Measurements from ENCODE around the gene C11orf54. TPM values are rescaled to one million over a fixed set of nuclear protein-coding genes. Genes with fewer than 3 reads are reported as not detected.
"Not testable (repeated sequence)": the region's sequence is repeated elsewhere in the genome, so short reads cannot be mapped to it uniquely, and the experiment has no call there.

Gene C11orf54
- total RNA-seq, 1 donor from 2014 or later, result 50.0 TPM

- Mint-ChIP-seq H3K36me3 (ENCODE audit: insufficient read depth) (peaks cover 25% of the 10 kb centered on the region), H3K9me3 (ENCODE audit: low read depth) (no peaks in the 10 kb centered on the region), H3K4me1 (ENCODE audit: low read depth) (peaks cover 54% of the 10 kb centered on the region), H3K27ac (peak overlapping the region; percentile 100), H3K4me3 (ENCODE audit: low read depth) (peak overlapping the region; percentile 97), H3K27me3 (no peaks in the 10 kb centered on the region)
- no peak for TF ChIP-seq CTCF (IDR thresholded peaks at IDR 0.05; ENCODE audit: unreplicated experiment)
- no peak for DNase-seq (ENCODE audit: low spot score, unreplicated experiment)
Observed at GRCh38 chr11:93740031-93740729, 1.3 kb upstream of the C11orf54 start.

- TF ChIP-seq CTCF (IDR thresholded peaks at IDR 0.05; ENCODE audit: unreplicated experiment), result no peak
- Mint-ChIP-seq H3K36me3 (ENCODE audit: insufficient read depth) (peaks cover 23% of the 10 kb centered on the region), H3K4me3 (ENCODE audit: low read depth) (peak overlapping the region; percentile 97), H3K4me1 (ENCODE audit: low read depth) (peaks cover 58% of the 10 kb centered on the region), H3K27ac (peak overlapping the region; percentile 100), H3K9me3 (ENCODE audit: low read depth) (no peaks in the 10 kb centered on the region), H3K27me3 (no peaks in the 10 kb centered on the region)
- DNase-seq (ENCODE audit: low spot score, unreplicated experiment), result no peak
Observed at GRCh38 chr11:93740730-93741093, 760 bp upstream of the C11orf54 start.

GRCh38 chr11:93741882-93742226 lies 382 bp downstream of the C11orf54 start:
- Mint-ChIP-seq H3K4me1 (ENCODE audit: low read depth) (peaks cover 65% of the 10 kb centered on the region), H3K27me3 (no peaks in the 10 kb centered on the region), H3K36me3 (ENCODE audit: insufficient read depth) (peaks cover 17% of the 10 kb centered on the region), H3K4me3 (ENCODE audit: low read depth) (peak overlapping the region; percentile 97), H3K9me3 (ENCODE audit: low read depth) (no peaks in the 10 kb centered on the region), H3K27ac (peak overlapping the region; percentile 100)
- DNase-seq (ENCODE audit: low spot score, unreplicated experiment), result no peak
- TF ChIP-seq CTCF (IDR thresholded peaks at IDR 0.05; ENCODE audit: unreplicated experiment), result no peak

- Mint-ChIP-seq H3K4me3 (ENCODE audit: low read depth) (peak overlapping the region; percentile 97), H3K27ac (peak overlapping the region; percentile 86), H3K4me1 (ENCODE audit: low read depth) (peaks cover 61% of the 10 kb centered on the region), H3K36me3 (ENCODE audit: insufficient read depth) (peaks cover 15% of the 10 kb centered on the region), H3K27me3 (no peaks in the 10 kb centered on the region), H3K9me3 (ENCODE audit: low read depth) (no peaks in the 10 kb centered on the region)
- no peak for DNase-seq (ENCODE audit: low spot score, unreplicated experiment)
- no peak for TF ChIP-seq CTCF (IDR thresholded peaks at IDR 0.05; ENCODE audit: unreplicated experiment)
Observed at GRCh38 chr11:93743291-93743690, 1.8 kb downstream of the C11orf54 start.

- Mint-ChIP-seq H3K9me3 (ENCODE audit: low read depth) (no peaks in the 10 kb centered on the region), H3K27me3 (no peaks in the 10 kb centered on the region), H3K4me1 (ENCODE audit: low read depth) (peaks cover 47% of the 10 kb centered on the region), H3K27ac (peak overlapping the region; percentile 76), H3K4me3 (ENCODE audit: low read depth) (peak overlapping the region; percentile 61), H3K36me3 (ENCODE audit: insufficient read depth) (peaks cover 9% of the 10 kb centered on the region)
- no peak for TF ChIP-seq CTCF (IDR thresholded peaks at IDR 0.05; ENCODE audit: unreplicated experiment)
- DNase-seq (ENCODE audit: low spot score, unreplicated experiment), result no peak
Observed at GRCh38 chr11:93744669-93745004, 3.2 kb downstream of the C11orf54 start.

- H3K36me3 Mint-ChIP-seq (ENCODE audit: insufficient read depth); DNase-seq (ENCODE audit: low spot score, unreplicated experiment); H3K27me3 Mint-ChIP-seq; H3K9me3 Mint-ChIP-seq (ENCODE audit: low read depth): not testable (repeated sequence)
- H3K4me3 Mint-ChIP-seq (ENCODE audit: low read depth), result peak overlapping the region; percentile 61
- H3K4me1 Mint-ChIP-seq (ENCODE audit: low read depth), result peaks cover 42% of the 10 kb centered on the region
- peak overlapping the region; percentile 90 for H3K27ac Mint-ChIP-seq
Observed at GRCh38 chr11:93745005-93745755, 3.7 kb downstream of the C11orf54 start.
